Transverse colon (tissue), 4 donors: ENCODE results near the gene SFR1. TPM values are rescaled to one million over a fixed set of nuclear protein-coding genes. Genes with fewer than 3 reads are reported as not detected.
"Not testable (repeated sequence)": the region's sequence is repeated elsewhere in the genome, so short reads cannot be mapped to it uniquely, and the experiment has no call there.

Experiments used
- DNase-seq: peaks from one replicate; pipeline ENCODE4 v3.0.0-alpha.2; 2019
- H3K27ac ChIP-seq, 4 donors: fragments of 200-600 bp; sonication (generic); 2 replicates each; pipeline ENCODE4 v1.5.1; 2016 to 2018; ENCODE audit warnings: inconsistent platforms in 4 of 4
- H3K27me3 ChIP-seq: fragments of 200-600 bp; sonication (generic); 2 replicates; pipeline ENCODE4 v1.5.1; 2017; ENCODE audit warnings: inconsistent platforms
- H3K36me3 ChIP-seq, 4 donors: fragments of 200-600 bp; sonication (generic); 2 replicates each; pipeline ENCODE4 v1.5.1; 2017 to 2019; ENCODE audit warnings: inconsistent platforms in 4 of 4
- H3K4me1 ChIP-seq, 4 donors: fragments of 200-600 bp; sonication (generic); 2 replicates each; pipeline ENCODE4 v1.5.1; 2017 to 2020; ENCODE audit warnings: inconsistent platforms in 4 of 4
- H3K4me3 ChIP-seq, 4 donors: fragments of 200-600 bp; sonication (generic); 1 replicate in 1 of 4; 2 replicates in 3 of 4; pipeline versions ENCODE4 v1.5.1 to v1.6.1; 2017 to 2019; ENCODE audit warnings: inconsistent platforms in 4 of 4
- H3K9me3 ChIP-seq, 2 donors: fragments of 200-600 bp; sonication (generic); 2 replicates each; pipeline ENCODE4 v1.5.1; 2017 to 2019; ENCODE audit warnings: inconsistent platforms in 2 of 2
- EP300 ChIP-seq: sonication (generic); formaldehyde crosslinking; IDR thresholded peaks from one replicate; pipeline ENCODE4 v1.6.1; 2017; ENCODE audit warnings: antibody characterized with exemption, low read depth
- POLR2A ChIP-seq: fragments of 450-650 bp; IDR thresholded peaks from one replicate; pipeline ENCODE4 v1.6.1; 2016; ENCODE audit warnings: antibody characterized with exemption, mild to moderate bottlenecking, moderate library complexity
- POLR2AphosphoS5 ChIP-seq, 3 donors: sonication (generic); formaldehyde crosslinking; IDR thresholded peaks; one replicate each; pipeline ENCODE4 v1.6.1; 2016; ENCODE audit warnings: antibody characterized with exemption in 3 of 3
- WGBS, 2 donors: methylation state at CpG; one replicate each; pipeline ENCODE4 v1.1.5; 2018; ENCODE audit warnings: low coverage in 1 of 2; 5-methylcytosine and 5-hydroxymethylcytosine counted together
- in situ Hi-C, 4 donors: fragments of 200-750 bp; cut with MboI; loops; one replicate each; pipeline versions ENCODE4 v1.15.0 to v1.15.1; 2017; ENCODE audit warnings: low sequenced_read_pairs in 3 of 4, low pct_ligation_motif_present in 1 of 4, low pct_unique_long_range_greater_than_20kb in 1 of 4
- intact Hi-C: fragments of 100-400 bp; cut with DNase I; formaldehyde crosslinking; loops from one replicate; pipeline ENCODE4 v1.15.1; 2023; ENCODE audit warnings: low total_unique reads
- total RNA-seq, 4 donors: library from RNA; depleted of rRNA; stranded (reverse); fragments of >200 nt; gene quantifications; one replicate each; pipeline ENCODE4 v1.1.0, GENCODE V29; 2016
- TF ChIP-seq, protein P1 (sequence below), 5 experiments: fragments of 200-600 bp in 3 of 5; fragments of 450-650 bp in 2 of 5; sonication (generic) in 3 of 5; IDR thresholded peaks; 1 replicate in 2 of 5; 2 replicates in 3 of 5; pipeline ENCODE4 v1.5.1; 2016 to 2017; ENCODE audit warnings: antibody characterized with exemption in 5 of 5, inconsistent platforms in 3 of 5, mild to moderate bottlenecking in 2 of 5, moderate library complexity in 1 of 5

The SFR1 gene
- total RNA-seq, 4 donors from 2014 or later, result 4.0 TPM; not detected in 1

DNA sequence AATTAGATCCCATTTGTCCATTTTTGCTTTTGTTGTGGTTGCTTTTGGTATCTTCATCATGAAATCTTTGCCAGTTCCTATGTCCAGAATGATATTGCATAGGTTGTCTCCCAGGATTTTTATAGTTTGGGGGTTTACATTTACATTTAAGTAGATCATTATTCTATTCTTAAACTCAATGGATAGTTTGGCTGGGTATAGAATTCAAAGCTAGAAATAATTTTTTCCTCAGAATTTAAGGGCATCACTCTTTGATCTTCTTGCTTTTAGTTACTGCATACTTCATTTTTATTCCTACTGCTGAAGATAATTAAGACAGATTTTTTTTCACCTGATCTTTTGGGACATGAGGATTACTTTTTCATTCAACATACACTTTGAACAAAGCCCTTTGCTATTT, 29.8 kb downstream of the SFR1 start:
- no peaks in the 10 kb centered on the region for H3K36me3 ChIP-seq
- in situ Hi-C loops (no loop called here), intact Hi-C loops (no loop called here)
- H3K9me3 ChIP-seq, result peaks cover 0 to 18% of the 10 kb centered on the region in 2 donors
- no peak overlapping the region for H3K4me3 ChIP-seq
- no peaks in the 10 kb centered on the region for H3K4me1 ChIP-seq
- TF ChIP-seq POLR2A, result no peak
- TF ChIP-seq, protein P1, sequence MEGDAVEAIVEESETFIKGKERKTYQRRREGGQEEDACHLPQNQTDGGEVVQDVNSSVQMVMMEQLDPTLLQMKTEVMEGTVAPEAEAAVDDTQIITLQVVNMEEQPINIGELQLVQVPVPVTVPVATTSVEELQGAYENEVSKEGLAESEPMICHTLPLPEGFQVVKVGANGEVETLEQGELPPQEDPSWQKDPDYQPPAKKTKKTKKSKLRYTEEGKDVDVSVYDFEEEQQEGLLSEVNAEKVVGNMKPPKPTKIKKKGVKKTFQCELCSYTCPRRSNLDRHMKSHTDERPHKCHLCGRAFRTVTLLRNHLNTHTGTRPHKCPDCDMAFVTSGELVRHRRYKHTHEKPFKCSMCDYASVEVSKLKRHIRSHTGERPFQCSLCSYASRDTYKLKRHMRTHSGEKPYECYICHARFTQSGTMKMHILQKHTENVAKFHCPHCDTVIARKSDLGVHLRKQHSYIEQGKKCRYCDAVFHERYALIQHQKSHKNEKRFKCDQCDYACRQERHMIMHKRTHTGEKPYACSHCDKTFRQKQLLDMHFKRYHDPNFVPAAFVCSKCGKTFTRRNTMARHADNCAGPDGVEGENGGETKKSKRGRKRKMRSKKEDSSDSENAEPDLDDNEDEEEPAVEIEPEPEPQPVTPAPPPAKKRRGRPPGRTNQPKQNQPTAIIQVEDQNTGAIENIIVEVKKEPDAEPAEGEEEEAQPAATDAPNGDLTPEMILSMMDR (IDR thresholded peaks at IDR 0.05), result no peak
- no peak for TF ChIP-seq POLR2AphosphoS5 (IDR thresholded peaks at IDR 0.05)
- no peak for TF ChIP-seq EP300
- peaks cover 13% of the 10 kb centered on the region for H3K27me3 ChIP-seq
- DNase-seq, result no peak
- no peak overlapping the region for H3K27ac ChIP-seq

DNA sequence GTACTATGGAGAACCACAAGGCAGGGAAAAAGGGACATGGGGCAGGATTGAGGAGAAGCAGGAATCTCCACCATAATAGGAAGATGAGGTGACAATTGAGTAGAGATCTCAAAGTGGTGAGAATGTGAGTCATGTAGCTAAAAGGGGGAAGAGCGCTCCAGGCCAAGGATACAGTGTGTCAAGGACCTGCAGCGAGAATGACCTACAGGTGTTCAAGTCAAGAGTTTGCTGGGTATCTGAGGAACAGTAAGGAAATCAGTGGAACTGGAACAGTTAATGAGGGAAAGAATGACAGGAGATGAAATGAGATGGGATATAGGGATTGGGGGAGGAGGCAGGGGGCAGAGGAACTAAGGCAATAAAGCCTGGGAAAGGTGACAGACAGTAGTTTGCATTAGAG, 33.6 kb downstream of the SFR1 start:
- Histone ChIP-seq H3K27ac (no peak overlapping the region), H3K27me3 (peaks cover 13% of the 10 kb centered on the region), H3K4me1 (no peaks in the 10 kb centered on the region), H3K4me3 (no peak overlapping the region), H3K36me3 (no peaks in the 10 kb centered on the region), H3K9me3 (peaks cover 0 to 18% of the 10 kb centered on the region in 2 donors)
- in situ Hi-C loops (no loop called here), intact Hi-C loops (no loop called here)
- DNase-seq, result no peak
- 85 to 93% methylated on average over 2 of the region's 2 CpGs for WGBS, 2 donors
- TF ChIP-seq POLR2A (no peak), POLR2AphosphoS5 (IDR thresholded peaks at IDR 0.05) (no peak), EP300 (no peak)
- TF ChIP-seq, protein P1 (IDR thresholded peaks at IDR 0.05), result no peak

DNA sequence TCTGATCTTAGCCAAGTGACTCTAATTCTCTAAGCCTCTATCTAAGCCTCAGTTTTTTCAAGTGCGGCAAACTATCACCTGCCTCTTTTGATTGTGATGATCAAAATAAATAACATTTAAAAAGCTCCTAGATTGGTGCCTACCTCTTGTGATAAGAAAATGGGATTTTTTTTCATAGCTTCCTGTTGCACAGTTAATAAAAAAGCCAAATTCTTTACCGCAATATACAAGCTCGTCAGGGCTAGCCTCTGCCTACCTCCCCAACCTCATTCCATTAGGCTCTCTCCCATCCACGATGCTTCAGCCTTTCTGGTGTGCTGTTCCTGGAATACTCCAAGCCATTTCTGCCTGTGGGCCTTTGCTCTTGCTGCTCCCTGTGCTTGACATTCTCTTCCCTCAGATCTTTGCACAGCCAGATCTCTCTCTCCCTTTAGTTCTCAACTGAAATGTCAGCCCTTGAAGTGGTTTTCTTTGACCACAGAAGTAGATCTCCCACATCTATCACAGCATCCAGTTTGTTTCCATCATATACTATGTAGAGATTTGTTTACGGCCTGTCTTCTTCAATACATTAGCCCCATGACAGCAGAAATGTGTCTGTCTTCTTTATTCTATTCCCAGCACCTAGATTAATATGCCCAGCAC, 48.8 kb downstream of the SFR1 start:
- intact Hi-C loops, result no loop called here
- WGBS, 2 donors, result 79 to 84% methylated on average over 4 to 5 of the region's 5 CpGs
- H3K4me3 ChIP-seq, result no peak overlapping the region
- H3K9me3 ChIP-seq, result peaks cover 0 to 7% of the 10 kb centered on the region in 2 donors
- no peak for TF ChIP-seq EP300
- no peak for TF ChIP-seq POLR2A
- TF ChIP-seq, protein P1 (IDR thresholded peaks at IDR 0.05), result no peak
- no peak for TF ChIP-seq POLR2AphosphoS5 (IDR thresholded peaks at IDR 0.05)
- in situ Hi-C loops, result no loop called here
- no peak for DNase-seq
- no peak overlapping the region for H3K27ac ChIP-seq
- no peaks in the 10 kb centered on the region for H3K36me3 ChIP-seq
- no peaks in the 10 kb centered on the region for H3K27me3 ChIP-seq
- H3K4me1 ChIP-seq, result no peaks in the 10 kb centered on the region

DNA sequence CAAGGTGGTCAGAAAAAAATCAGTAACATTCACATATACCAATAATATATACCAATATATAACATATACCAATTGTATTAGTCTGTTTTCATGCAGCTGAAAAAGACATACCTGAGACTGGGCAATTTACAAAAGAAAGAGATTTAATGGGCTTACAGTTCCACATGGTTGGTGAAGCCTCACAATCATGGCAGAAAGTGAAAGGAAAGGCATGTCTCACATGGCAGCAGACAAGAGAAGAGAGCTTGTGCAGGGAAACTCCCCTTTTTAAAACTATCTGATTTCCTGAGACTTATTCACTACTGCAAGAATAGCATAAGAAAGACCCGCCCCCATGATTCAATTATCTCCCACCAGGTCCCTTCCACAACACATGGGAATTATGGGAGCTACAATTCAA, 52.2 kb downstream of the SFR1 start:
- in situ Hi-C loops, H3K4me1 ChIP-seq, H3K27me3 ChIP-seq, H3K9me3 ChIP-seq, H3K36me3 ChIP-seq, intact Hi-C loops, H3K4me3 ChIP-seq, DNase-seq, H3K27ac ChIP-seq: not testable (repeated sequence)
- 71 to 83% methylated on average over 1 of the region's 1 CpG for WGBS, 2 donors

Other genes starting within 250 kb of the SFR1 start
- gene STN1, start 204.0 kb upstream of the SFR1 start, total RNA-seq, result 10 to 100 TPM; 20.8 to 31.8 (median 26.4) TPM
- 10 to 100 TPM; 33.2 to 76.4 (median 55.7) TPM for gene SLK, start 155.0 kb upstream of the SFR1 start, total RNA-seq
- gene COL17A1, start 36.3 kb upstream of the SFR1 start, total RNA-seq, result 100 to 1,000 TPM in 3 of 4 donors, 10 to 100 TPM in 1; 36.0 to 181 (median 173) TPM
- gene CFAP43, start 110.2 kb downstream of the SFR1 start, total RNA-seq, result under 1 TPM in 3 of 4 donors, not detected in 1; 0.16 to 1.00 (median 0.68) TPM
- gene GSTO1, start 132.7 kb downstream of the SFR1 start, total RNA-seq, result 10 to 100 TPM; 21.3 to 66.2 (median 45.9) TPM
- gene GSTO2, start 147.0 kb downstream of the SFR1 start, total RNA-seq, result 10 to 100 TPM in 2 of 4 donors, 1 to 10 TPM in 2; 1.9 to 17.1 (median 10.6) TPM
- gene ITPRIP, start 216.3 kb downstream of the SFR1 start, total RNA-seq, result 10 to 100 TPM in 1 of 4 donors, 1 to 10 TPM in 3; 1.8 to 25.1 (median 6.6) TPM
- gene CFAP58, start 231.7 kb downstream of the SFR1 start, total RNA-seq, result under 1 TPM in 2 of 4 donors, not detected in 2; 0.16 to 0.27 TPM